DOHH2 (cell line): ENCODE measurements around the gene SMG6.
A peak's percentile ranks its signal among the peaks of the same experiment; 100 is the strongest.

ENCODE experiments used
- H3F3A ChIP-seq: fragments of 200-600 bp; sonication (generic), shearing (Covaris generic); 2 replicates; pipeline ENCODE4 v1.6.0; 2016; ENCODE audit warnings: antibody characterized with exemption, mild to moderate bottlenecking; ENCODE audit not compliant: control insufficient read depth, insufficient read depth
- H3K27ac ChIP-seq: fragments of 200-600 bp; sonication (generic); 2 replicates; pipeline ENCODE4 v1.5.1; 2014; ENCODE audit warnings: low read depth, mild to moderate bottlenecking, low read length, moderate library complexity
- H3K27me3 ChIP-seq: fragments of 200-600 bp; sonication (generic); 2 replicates; pipeline ENCODE4 v1.6.1; 2014; ENCODE audit warnings: mild to moderate bottlenecking, low read length, mixed read lengths; ENCODE audit not compliant: control insufficient read depth
- H3K36me3 ChIP-seq: fragments of 200-600 bp; sonication (generic); 2 replicates; pipeline ENCODE4 v1.6.1; 2014; ENCODE audit warnings: mild to moderate bottlenecking, low read length, moderate library complexity, mixed read lengths; ENCODE audit not compliant: control insufficient read depth
- H3K4me1 ChIP-seq: fragments of 200-600 bp; sonication (generic); 2 replicates; pipeline ENCODE4 v1.6.1; 2014; ENCODE audit warnings: mild to moderate bottlenecking, low read length, mixed read lengths; ENCODE audit not compliant: control insufficient read depth
- H3K4me2 ChIP-seq: fragments of 200-600 bp; sonication (generic); 2 replicates; pipeline ENCODE4 v1.6.0; 2014; ENCODE audit warnings: mild to moderate bottlenecking, low read length, moderate library complexity
- H3K4me3 ChIP-seq: fragments of 200-600 bp; sonication (generic); 2 replicates; pipeline ENCODE4 v1.5.1; 2014; ENCODE audit warnings: mild to moderate bottlenecking, low read length, mixed read lengths
- H3K79me2 ChIP-seq: fragments of 200-600 bp; sonication (generic); 2 replicates; pipeline ENCODE4 v1.6.1; 2014; ENCODE audit warnings: mild to moderate bottlenecking, low read length, mixed read lengths; ENCODE audit not compliant: control insufficient read depth
- H3K9me2 ChIP-seq: fragments of 200-600 bp; sonication (generic); replicated peaks from 2 replicates; pipeline ENCODE4 v1.6.1; 2014; ENCODE audit warnings: mild to moderate bottlenecking, low read length, mixed read lengths; ENCODE audit not compliant: control insufficient read depth
- H3K9me3 ChIP-seq: fragments of 200-600 bp; sonication (generic); 2 replicates; pipeline ENCODE4 v1.6.1; 2014; ENCODE audit warnings: antibody characterized with exemption, low read length, mixed read lengths; ENCODE audit not compliant: control insufficient read depth, insufficient read depth
- H4K20me1 ChIP-seq: fragments of 200-600 bp; sonication (generic); 2 replicates; pipeline ENCODE4 v1.6.0; 2014; ENCODE audit warnings: low read depth, mild to moderate bottlenecking, antibody characterized with exemption, low read length, moderate library complexity; ENCODE audit not compliant: control insufficient read depth, insufficient read depth
- EZH2phosphoT487 ChIP-seq: fragments of 200-600 bp; sonication (generic); IDR thresholded peaks from 2 replicates; pipeline ENCODE4 v1.6.1; 2017; ENCODE audit warnings: borderline replicate concordance, mild to moderate bottlenecking, antibody characterized with exemption, low read length, moderate library complexity, mixed read lengths
- TF ChIP-seq, protein P1 (sequence below): fragments of 200-600 bp; sonication (generic); IDR thresholded peaks from one replicate; pipeline ENCODE4 v1.5.1; 2014; ENCODE audit warnings: antibody characterized with exemption, mild to moderate bottlenecking, low read depth, low read length; ENCODE audit not compliant: poor library complexity, severe bottlenecking

The SMG6 gene

GRCh38 chr17:2092253-2092652, 211.3 kb downstream of the SMG6 start:
- Histone ChIP-seq H3K4me1 (peaks cover 43% of the 10 kb centered on the region), H3K9me2 (no peaks in the 10 kb centered on the region), H3K27ac (no peak overlapping the region), H3K79me2 (no peaks in the 10 kb centered on the region), H4K20me1 (no peaks in the 10 kb centered on the region; the same call in none of the 2 replicates), H3K4me3 (no peak overlapping the region), H3F3A (peaks cover 2% of the 10 kb centered on the region; the same call in 1 of the 2 replicates), H3K36me3 (peaks cover 9% of the 10 kb centered on the region; the same call in 1 of the 2 replicates), H3K27me3 (no peaks in the 10 kb centered on the region), H3K9me3 (no peaks in the 10 kb centered on the region), H3K4me2 (no peak overlapping the region)
- TF ChIP-seq, protein P1, sequence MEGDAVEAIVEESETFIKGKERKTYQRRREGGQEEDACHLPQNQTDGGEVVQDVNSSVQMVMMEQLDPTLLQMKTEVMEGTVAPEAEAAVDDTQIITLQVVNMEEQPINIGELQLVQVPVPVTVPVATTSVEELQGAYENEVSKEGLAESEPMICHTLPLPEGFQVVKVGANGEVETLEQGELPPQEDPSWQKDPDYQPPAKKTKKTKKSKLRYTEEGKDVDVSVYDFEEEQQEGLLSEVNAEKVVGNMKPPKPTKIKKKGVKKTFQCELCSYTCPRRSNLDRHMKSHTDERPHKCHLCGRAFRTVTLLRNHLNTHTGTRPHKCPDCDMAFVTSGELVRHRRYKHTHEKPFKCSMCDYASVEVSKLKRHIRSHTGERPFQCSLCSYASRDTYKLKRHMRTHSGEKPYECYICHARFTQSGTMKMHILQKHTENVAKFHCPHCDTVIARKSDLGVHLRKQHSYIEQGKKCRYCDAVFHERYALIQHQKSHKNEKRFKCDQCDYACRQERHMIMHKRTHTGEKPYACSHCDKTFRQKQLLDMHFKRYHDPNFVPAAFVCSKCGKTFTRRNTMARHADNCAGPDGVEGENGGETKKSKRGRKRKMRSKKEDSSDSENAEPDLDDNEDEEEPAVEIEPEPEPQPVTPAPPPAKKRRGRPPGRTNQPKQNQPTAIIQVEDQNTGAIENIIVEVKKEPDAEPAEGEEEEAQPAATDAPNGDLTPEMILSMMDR, result no peak
- no peak for TF ChIP-seq EZH2phosphoT487

- TF ChIP-seq EZH2phosphoT487, result no peak
- TF ChIP-seq, protein P1, result no peak
- no peak overlapping the region for H3K27ac ChIP-seq
- H3K27me3 ChIP-seq, result no peaks in the 10 kb centered on the region
- H3F3A ChIP-seq, result peaks cover 2% of the 10 kb centered on the region; the same call in 1 of the 2 replicates
- H3K4me3 ChIP-seq, result no peak overlapping the region
- no peaks in the 10 kb centered on the region for H3K9me3 ChIP-seq
- H3K36me3 ChIP-seq, result peaks cover 9% of the 10 kb centered on the region; the same call in 1 of the 2 replicates
- H4K20me1 ChIP-seq, result no peaks in the 10 kb centered on the region; the same call in none of the 2 replicates
- no peaks in the 10 kb centered on the region for H3K79me2 ChIP-seq
- H3K4me2 ChIP-seq, result peak overlapping the region; percentile 95; the same call in 1 of the 2 replicates
- H3K9me2 ChIP-seq, result no peaks in the 10 kb centered on the region
- peaks cover 56% of the 10 kb centered on the region for H3K4me1 ChIP-seq
These were observed 212.6 kb downstream of the SMG6 start for GRCh38 chr17:2090804-2091534.

DNA sequence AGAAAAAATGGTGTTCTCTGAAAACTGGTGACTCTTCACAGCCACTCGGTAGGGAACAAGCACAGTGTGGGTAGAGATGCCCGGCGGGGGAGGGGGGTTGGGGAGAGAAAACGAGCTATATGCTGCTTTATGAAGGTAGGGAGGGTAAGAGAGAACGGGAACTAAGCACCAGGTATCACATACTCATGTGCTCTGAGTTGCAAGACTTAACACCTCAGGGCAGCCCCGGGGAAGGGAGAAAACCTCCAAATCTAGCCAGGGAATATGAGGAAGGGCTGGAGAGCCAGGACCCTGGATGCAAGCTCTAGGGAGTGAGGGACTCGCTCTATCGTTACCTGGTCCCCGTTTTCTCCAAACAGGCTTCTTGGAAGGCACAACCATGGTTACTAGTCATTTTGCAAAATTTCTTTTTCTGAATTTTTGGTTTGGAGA, 213.4 kb downstream of the SMG6 start:
- Histone ChIP-seq H3K9me3 (no peaks in the 10 kb centered on the region), H3K27ac (no peak overlapping the region), H3K4me1 (peaks cover 56% of the 10 kb centered on the region), H3F3A (peaks cover 2% of the 10 kb centered on the region; the same call in 1 of the 2 replicates), H3K79me2 (no peaks in the 10 kb centered on the region), H3K4me2 (peak overlapping the region; percentile 95), H3K36me3 (peaks cover 9% of the 10 kb centered on the region; the same call in 1 of the 2 replicates), H3K27me3 (no peaks in the 10 kb centered on the region), H3K4me3 (peak overlapping the region; percentile 70; the same call in 1 of the 2 replicates), H4K20me1 (no peaks in the 10 kb centered on the region; the same call in none of the 2 replicates), H3K9me2 (no peaks in the 10 kb centered on the region)
- TF ChIP-seq, protein P1, result no peak
- TF ChIP-seq EZH2phosphoT487, result no peak
